ENCODE results near the gene PLEKHA8. TPM values are rescaled to one million over a fixed set of nuclear protein-coding genes. Genes with fewer than 3 reads are reported as not detected.

PLEKHA8 gene
- total RNA-seq, 1 donor from 2014 or later: 4.8 TPM

DNA sequence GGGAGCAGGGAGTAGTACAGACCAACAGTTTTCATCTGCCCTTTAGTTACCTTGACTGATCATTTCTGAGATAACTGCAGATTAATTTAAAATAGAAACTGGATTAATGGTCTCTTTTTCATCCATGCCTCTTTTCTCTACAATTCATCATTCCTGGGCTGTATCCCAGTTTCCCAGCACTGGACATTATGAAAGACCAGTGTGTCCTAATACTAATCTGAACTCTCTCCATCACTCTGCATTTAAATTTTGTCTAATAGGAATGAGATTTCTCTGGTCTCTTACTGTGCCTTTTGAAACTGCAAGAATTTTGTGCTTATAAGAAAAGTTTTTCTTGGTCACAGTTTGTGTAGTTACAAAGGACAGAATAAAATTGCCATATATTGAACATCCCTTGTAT lies 12.7 kb downstream of the PLEKHA8 start:
- no peak for DNase-seq (ENCODE audit: low spot score in 2 of 2)
- TF ChIP-seq, protein P1, sequence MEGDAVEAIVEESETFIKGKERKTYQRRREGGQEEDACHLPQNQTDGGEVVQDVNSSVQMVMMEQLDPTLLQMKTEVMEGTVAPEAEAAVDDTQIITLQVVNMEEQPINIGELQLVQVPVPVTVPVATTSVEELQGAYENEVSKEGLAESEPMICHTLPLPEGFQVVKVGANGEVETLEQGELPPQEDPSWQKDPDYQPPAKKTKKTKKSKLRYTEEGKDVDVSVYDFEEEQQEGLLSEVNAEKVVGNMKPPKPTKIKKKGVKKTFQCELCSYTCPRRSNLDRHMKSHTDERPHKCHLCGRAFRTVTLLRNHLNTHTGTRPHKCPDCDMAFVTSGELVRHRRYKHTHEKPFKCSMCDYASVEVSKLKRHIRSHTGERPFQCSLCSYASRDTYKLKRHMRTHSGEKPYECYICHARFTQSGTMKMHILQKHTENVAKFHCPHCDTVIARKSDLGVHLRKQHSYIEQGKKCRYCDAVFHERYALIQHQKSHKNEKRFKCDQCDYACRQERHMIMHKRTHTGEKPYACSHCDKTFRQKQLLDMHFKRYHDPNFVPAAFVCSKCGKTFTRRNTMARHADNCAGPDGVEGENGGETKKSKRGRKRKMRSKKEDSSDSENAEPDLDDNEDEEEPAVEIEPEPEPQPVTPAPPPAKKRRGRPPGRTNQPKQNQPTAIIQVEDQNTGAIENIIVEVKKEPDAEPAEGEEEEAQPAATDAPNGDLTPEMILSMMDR (IDR thresholded peaks at IDR 0.05): no peak
- Histone ChIP-seq H3K27me3 (no peaks in the 10 kb centered on the region), H3K36me3 (peaks cover 3 to 10% of the 10 kb centered on the region in 2 donors), H3K27ac (no peak overlapping the region), H3K9me3 (no peaks in the 10 kb centered on the region), H3K4me3 (no peak overlapping the region), H3K4me1 (no peaks in the 10 kb centered on the region)
- intact Hi-C loops (cut with DNase I): no loop called here

DNA sequence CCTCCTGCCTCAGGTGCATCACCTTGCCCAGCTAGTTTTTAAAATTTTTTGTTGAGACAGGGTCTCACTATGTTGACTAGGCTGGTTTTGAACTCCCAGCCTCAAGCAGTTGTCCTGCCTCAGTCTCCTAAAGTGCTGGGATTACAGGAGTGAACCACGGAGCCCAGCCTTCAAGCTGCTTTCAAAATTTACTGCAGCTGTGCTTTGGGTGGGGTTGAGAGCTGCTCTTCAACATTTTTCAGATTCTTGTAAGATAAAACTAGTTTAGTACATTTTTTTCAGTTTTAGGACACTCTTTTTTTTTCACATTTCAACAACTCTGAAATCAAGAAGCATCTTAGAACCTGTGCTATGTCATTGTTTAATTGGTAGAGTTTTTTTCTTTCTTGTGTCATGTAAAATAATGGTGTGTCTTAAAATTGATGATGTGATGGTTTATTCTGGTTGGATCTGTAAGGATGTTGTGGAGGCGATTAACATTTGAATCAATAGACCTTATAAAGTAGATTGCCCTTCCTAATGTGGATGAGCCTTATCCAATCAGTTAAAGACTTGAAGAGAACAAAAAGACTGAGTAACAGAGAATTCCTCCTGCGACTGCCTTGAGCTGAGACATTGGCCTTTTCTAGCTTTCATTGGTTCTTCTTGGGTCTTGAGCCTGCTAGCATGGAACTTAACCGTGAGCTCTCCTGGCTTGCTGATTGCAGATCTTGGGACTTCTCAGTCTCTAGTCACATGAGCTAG lies 13.5 kb downstream of the PLEKHA8 start:
- no peaks in the 10 kb centered on the region for H3K27me3 ChIP-seq
- DNase-seq (ENCODE audit: low spot score in 2 of 2): no peak
- no peaks in the 10 kb centered on the region for H3K4me1 ChIP-seq
- H3K36me3 ChIP-seq: peaks cover 5 to 17% of the 10 kb centered on the region in 2 donors
- intact Hi-C loops (cut with DNase I): no loop called here
- H3K4me3 ChIP-seq: no peak overlapping the region
- TF ChIP-seq, protein P1 (IDR thresholded peaks at IDR 0.05): no peak
- no peaks in the 10 kb centered on the region for H3K9me3 ChIP-seq
- H3K27ac ChIP-seq: no peak overlapping the region

DNA sequence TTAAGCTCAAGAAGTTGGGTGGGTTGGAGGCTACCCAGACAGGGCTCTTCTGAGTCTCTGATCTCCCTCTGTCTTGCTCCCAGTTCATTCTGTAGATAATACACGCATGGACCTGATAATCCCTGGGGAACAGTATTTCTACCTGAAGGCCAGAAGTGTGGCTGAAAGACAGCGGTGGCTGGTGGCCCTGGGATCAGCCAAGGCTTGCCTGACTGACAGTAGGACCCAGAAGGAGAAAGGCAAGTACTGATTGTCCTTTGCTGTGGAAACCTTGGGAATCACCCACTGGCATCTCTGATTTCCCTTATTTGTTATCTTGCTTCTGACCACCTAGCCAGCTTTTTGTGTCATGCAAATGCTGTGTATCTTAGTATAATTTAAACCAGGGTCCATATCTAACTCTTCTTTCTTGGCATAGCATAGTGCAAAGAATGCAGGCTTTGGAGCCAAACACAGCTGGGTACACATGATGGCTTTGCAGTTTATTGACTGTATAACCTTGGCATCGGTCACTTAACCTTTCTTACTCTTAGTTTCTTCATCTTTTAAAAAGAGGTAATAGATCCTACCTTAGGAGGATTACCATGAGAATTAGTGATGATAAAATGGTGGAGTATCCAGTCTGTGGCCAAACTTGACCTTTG lies 18.0 kb downstream of the PLEKHA8 start:
- Histone ChIP-seq H3K27ac (no peak overlapping the region), H3K27me3 (no peaks in the 10 kb centered on the region), H3K9me3 (no peaks in the 10 kb centered on the region), H3K4me1 (no peaks in the 10 kb centered on the region), H3K4me3 (no peak overlapping the region), H3K36me3 (peaks cover 9 to 43% of the 10 kb centered on the region in 2 donors)
- TF ChIP-seq, protein P1 (IDR thresholded peaks at IDR 0.05): no peak
- no peak for DNase-seq (ENCODE audit: low spot score in 2 of 2)
- intact Hi-C loops (cut with DNase I): no loop called here

DNA sequence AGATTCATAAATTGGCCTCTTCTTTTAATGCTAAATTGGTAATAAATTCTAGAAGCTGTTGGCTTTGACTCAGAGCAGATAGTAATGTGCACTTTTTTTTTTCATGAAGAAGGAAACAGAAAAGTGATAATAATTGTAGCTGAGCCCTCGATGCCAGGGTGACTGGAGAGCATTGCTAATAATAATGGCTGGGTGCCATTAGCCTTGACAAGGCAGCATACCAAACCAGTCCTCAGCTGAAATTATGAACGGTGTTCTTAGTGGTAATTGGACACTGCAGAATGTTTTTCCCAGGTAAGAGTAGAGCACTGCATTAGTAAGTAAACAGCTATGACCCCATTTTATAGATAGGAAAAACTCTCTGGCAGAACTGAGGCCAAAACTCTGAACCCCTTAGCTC lies 18.9 kb downstream of the PLEKHA8 start:
- intact Hi-C loops (cut with DNase I): no loop called here
- Histone ChIP-seq H3K4me1 (no peaks in the 10 kb centered on the region), H3K4me3 (no peak overlapping the region), H3K36me3 (peaks cover 12 to 47% of the 10 kb centered on the region in 2 donors), H3K27ac (no peak overlapping the region), H3K27me3 (no peaks in the 10 kb centered on the region), H3K9me3 (no peaks in the 10 kb centered on the region)
- DNase-seq (ENCODE audit: low spot score in 2 of 2): no peak
- TF ChIP-seq, protein P1 (IDR thresholded peaks at IDR 0.05): no peak

DNA sequence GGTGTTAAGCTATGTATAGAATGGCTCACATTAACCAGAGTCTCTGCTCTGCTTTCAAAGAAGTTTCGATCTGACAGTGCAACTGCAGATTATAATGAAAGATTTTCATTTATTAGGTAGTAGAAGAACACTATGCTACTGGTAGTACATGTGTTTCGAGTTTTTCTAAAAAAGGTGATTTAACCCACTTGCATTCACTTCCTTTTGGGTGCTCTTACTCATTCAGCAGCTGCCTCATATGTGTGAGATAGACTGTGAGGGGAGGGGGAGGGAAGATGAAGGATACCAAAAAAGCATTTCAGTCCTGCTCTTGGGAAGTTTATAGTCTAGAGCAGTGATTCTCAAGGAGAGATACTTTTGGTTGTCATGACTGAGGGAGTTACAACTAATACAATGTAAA lies 20.4 kb downstream of the PLEKHA8 start:
- Histone ChIP-seq H3K9me3 (no peaks in the 10 kb centered on the region), H3K4me3 (no peak overlapping the region), H3K27me3 (no peaks in the 10 kb centered on the region), H3K27ac (no peak overlapping the region), H3K4me1 (no peaks in the 10 kb centered on the region), H3K36me3 (peaks cover 15 to 49% of the 10 kb centered on the region in 2 donors)
- intact Hi-C loops (cut with DNase I): no loop called here
- DNase-seq (ENCODE audit: low spot score in 2 of 2): no peak
- TF ChIP-seq, protein P1 (IDR thresholded peaks at IDR 0.05): no peak
